ENCODE results near the gene CDK6. TPM values are rescaled to one million over a fixed set of nuclear protein-coding genes. Genes with fewer than 3 reads are reported as not detected.

Gene CDK6
- total and polyA plus RNA-seq, 2 of the 8 experiments (the other 6 are each of a cell fraction or from before 2014, with no cell fraction given), result 5.9 to 18.9 TPM

- no peak overlapping the region for H2AFZ ChIP-seq (ENCODE audit: low read length)
- ChIA-PET CTCF (ENCODE audit: partially characterized antibody) (no interaction called here), POLR2A (ENCODE audit: partially characterized antibody) (no interaction called here)
- no peak overlapping the region for H3K56ac ChIP-seq (replicated peaks; ENCODE audit: insufficient read length, low read depth, low read length)
- H2BK5ac ChIP-seq (ENCODE audit: low read depth, low read length), result no peak overlapping the region
- no peaks in the 10 kb centered on the region for H3K36me3 ChIP-seq (ENCODE audit: control insufficient read depth in 2 of 4, insufficient read depth in 4 of 4, low read length in 3 of 4)
- H4K5ac ChIP-seq (ENCODE audit: insufficient read length, low read depth, low read length), result no peak overlapping the region
- no peaks in the 10 kb centered on the region for H3K79me2 ChIP-seq (ENCODE audit: control insufficient read depth in 1 of 2, insufficient read depth in 2 of 2, low read length in 2 of 2)
- H2BK20ac ChIP-seq (ENCODE audit: low read length), result no peak overlapping the region
- no peaks in the 10 kb centered on the region for H4K20me1 ChIP-seq (replicated peaks in 1 of 2; ENCODE audit: control insufficient read depth in 1 of 2, insufficient read depth in 2 of 2, low read length in 2 of 2)
- H2BK15ac ChIP-seq (ENCODE audit: low read length), result no peak overlapping the region
- H2BK12ac ChIP-seq (ENCODE audit: low read depth, low read length), result no peak overlapping the region
- no peak overlapping the region; a peak in 1 of 8 replicates for H3K4me3 ChIP-seq (ENCODE audit: extremely low read depth in 1 of 4, insufficient read depth in 2 of 4, low read depth in 3 of 4, low read length in 4 of 4)
- peak overlapping the region; percentile 7 to 46; a peak in 3 of 4 replicates for H3K4me2 ChIP-seq (ENCODE audit: insufficient read depth in 1 of 2, low read depth in 2 of 2, low read length in 2 of 2)
- no peaks in the 10 kb centered on the region for H3K23me2 ChIP-seq (ENCODE audit: low read depth, low read length)
- DNase-seq (ENCODE audit: low read depth in 1 of 2, low spot score in 2 of 2), result no peak
- no peak overlapping the region for H3K23ac ChIP-seq (ENCODE audit: insufficient read length)
- H4K8ac ChIP-seq (ENCODE audit: extremely low read depth, insufficient read depth, low read length), result no peak overlapping the region
- no peak overlapping the region for H3K4ac ChIP-seq (replicated peaks; ENCODE audit: insufficient read length, low read depth, low read length)
- WGBS, 2 experiments (ENCODE audit: extremely low coverage in 1 of 2, insufficient coverage in 1 of 2, insufficient read length in 1 of 2, insufficient replicate concordance in 2 of 2, low coverage in 1 of 2, low lambda C conversion rate in 2 of 2, missing lambda C conversion rate in 1 of 2), result 56% methylated on average over 6 of the region's 6 CpGs; no CpG with 5 or more reads in 1 of the 2 experiments
- no peaks in the 10 kb centered on the region; the same call in 1 of the 2 replicates for H3K79me1 ChIP-seq (ENCODE audit: low read depth, low read length)
- no peak overlapping the region for H3K27ac ChIP-seq (ENCODE audit: low read depth, low read length)
- no peak for FAIRE-seq
- H3K4me1 ChIP-seq (replicated peaks in 1 of 4; ENCODE audit: control insufficient read depth in 3 of 4, insufficient read depth in 4 of 4, low read length in 3 of 4), result peaks cover 1 to 16% (median 8%) of the 10 kb centered on the region in 4 experiments; a peak in 4 of 7 replicates
- H2AK5ac ChIP-seq (ENCODE audit: low read depth, low read length), result no peak overlapping the region; the same call in 1 of the 2 replicates
- peaks cover 0 to 9% (median 3%) of the 10 kb centered on the region in 4 experiments; a peak in 5 of 7 replicates for H3K27me3 ChIP-seq (replicated peaks in 1 of 4; ENCODE audit: control insufficient read depth in 3 of 4, extremely low read depth in 1 of 4, insufficient read depth in 3 of 4, low read length in 3 of 4)
- no peak overlapping the region for H3K14ac ChIP-seq (ENCODE audit: insufficient read length)
- H2BK120ac ChIP-seq (replicated peaks; ENCODE audit: low read depth, low read length), result no peak overlapping the region
- H3K18ac ChIP-seq (ENCODE audit: extremely low read depth, low read length), result no peak overlapping the region; the same call in 1 of the 2 replicates
- no peak overlapping the region for H3K9ac ChIP-seq (replicated peaks in 1 of 4; ENCODE audit: extremely low read depth in 1 of 4, low read depth in 3 of 4, low read length in 3 of 4)
- H3K9me3 ChIP-seq (ENCODE audit: insufficient read depth in 2 of 2, low read depth in 1 of 2, low read length in 1 of 2), result no peaks in the 10 kb centered on the region
- no peak overlapping the region for H4K91ac ChIP-seq (replicated peaks; ENCODE audit: insufficient read length, low read length)
- TF ChIP-seq SRF (IDR thresholded peaks at IDR 0.05; ENCODE audit: low read depth, low read length), result no peak
- 0 out of 2 replicates have a peak, but pooled peaks have one; percentile 26 for TF ChIP-seq SP1 (IDR thresholded peaks at IDR 0.05; ENCODE audit: low read depth, low read length)
Observed at GRCh38 chr7:92685136-92686042, 151.0 kb downstream of the CDK6 start.

Measured in H1 (cell line).